Measurements from ENCODE around the gene TMEM14B.

DNA sequence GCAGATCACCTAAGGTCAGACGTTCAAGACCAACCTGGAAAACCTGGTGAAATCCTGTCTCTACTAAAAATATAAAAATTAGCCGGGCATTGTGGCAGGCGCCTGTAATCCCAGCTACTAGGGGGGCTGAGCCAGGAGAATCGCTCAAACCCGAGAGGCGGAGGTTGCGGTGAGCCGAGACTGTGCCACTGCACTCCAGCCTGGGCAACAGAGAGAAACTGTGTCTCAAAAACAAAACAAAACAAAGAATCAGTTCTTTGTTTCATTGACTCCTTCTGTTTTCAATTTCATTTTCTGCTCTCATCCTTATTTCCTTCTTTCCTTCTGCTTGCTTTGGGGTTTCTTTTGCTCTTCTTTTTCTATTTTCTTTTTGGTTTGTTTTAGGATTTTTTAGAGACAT, 33.6 kb upstream of the TMEM14B start:
- no peak for TF ChIP-seq EZH2 (IDR thresholded peaks at IDR 0.05; ENCODE audit: low read length, unreplicated experiment)
- TF ChIP-seq, protein P1, sequence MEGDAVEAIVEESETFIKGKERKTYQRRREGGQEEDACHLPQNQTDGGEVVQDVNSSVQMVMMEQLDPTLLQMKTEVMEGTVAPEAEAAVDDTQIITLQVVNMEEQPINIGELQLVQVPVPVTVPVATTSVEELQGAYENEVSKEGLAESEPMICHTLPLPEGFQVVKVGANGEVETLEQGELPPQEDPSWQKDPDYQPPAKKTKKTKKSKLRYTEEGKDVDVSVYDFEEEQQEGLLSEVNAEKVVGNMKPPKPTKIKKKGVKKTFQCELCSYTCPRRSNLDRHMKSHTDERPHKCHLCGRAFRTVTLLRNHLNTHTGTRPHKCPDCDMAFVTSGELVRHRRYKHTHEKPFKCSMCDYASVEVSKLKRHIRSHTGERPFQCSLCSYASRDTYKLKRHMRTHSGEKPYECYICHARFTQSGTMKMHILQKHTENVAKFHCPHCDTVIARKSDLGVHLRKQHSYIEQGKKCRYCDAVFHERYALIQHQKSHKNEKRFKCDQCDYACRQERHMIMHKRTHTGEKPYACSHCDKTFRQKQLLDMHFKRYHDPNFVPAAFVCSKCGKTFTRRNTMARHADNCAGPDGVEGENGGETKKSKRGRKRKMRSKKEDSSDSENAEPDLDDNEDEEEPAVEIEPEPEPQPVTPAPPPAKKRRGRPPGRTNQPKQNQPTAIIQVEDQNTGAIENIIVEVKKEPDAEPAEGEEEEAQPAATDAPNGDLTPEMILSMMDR (conservative IDR thresholded peaks at IDR 0.05; ENCODE audit: low read depth, low read length), result no peak
